ENCODE measurements around the gene NRXN3. TPM values are rescaled to one million over a fixed set of nuclear protein-coding genes. Genes with fewer than 3 reads are reported as not detected.

NRXN3 gene
- total and polyA plus RNA-seq, 2 of the 13 experiments (the other 11 are each of a cell fraction or from before 2014, with no cell fraction given): 0.03 TPM; not detected in 1

- H3K9me3 ChIP-seq (ENCODE audit: low read length): no peaks in the 10 kb centered on the region
- POLR2A ChIA-PET: no interaction called here
- DNase-seq (ENCODE audit: low spot score): no peak
- no peak overlapping the region for H2AFZ ChIP-seq (ENCODE audit: low read length)
- TF ChIP-seq, protein P1, sequence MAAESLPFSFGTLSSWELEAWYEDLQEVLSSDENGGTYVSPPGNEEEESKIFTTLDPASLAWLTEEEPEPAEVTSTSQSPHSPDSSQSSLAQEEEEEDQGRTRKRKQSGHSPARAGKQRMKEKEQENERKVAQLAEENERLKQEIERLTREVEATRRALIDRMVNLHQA (CRISPR knock-in tag; IDR thresholded peaks at IDR 0.05): no peak
- no peak for FAIRE-seq
- no TSS peak for BruUV-seq (replicated peaks)
- H3K4me1 ChIP-seq (ENCODE audit: insufficient read depth, low read length): no peaks in the 10 kb centered on the region
- no peak overlapping the region for H3K27ac ChIP-seq (ENCODE audit: extremely low read length, insufficient read depth, low read length)
- no peaks in the 10 kb centered on the region for H3K27me3 ChIP-seq (ENCODE audit: control insufficient read depth in 1 of 2, insufficient read depth in 2 of 2, low read length in 2 of 2)
- no peaks in the 10 kb centered on the region for H4K20me1 ChIP-seq (ENCODE audit: insufficient read depth, low read length)
- WGBS (ENCODE audit: low lambda C conversion rate): 0% methylated on average over 2 of the region's 2 CpGs
- H3K4me3 ChIP-seq (replicated peaks in 1 of 3; ENCODE audit: insufficient read depth in 1 of 3, low read depth in 2 of 3, low read length in 3 of 3): no peak overlapping the region
- in situ Hi-C loops (cut with HindIII; ENCODE audit: extremely low pct_ligation_motif_present, low pct_unique_long_range_greater_than_20kb): no loop called here
- ATAC-seq: no peak
- no peaks in the 10 kb centered on the region for H3K79me2 ChIP-seq (ENCODE audit: insufficient read depth, low read length)
- no peak overlapping the region for H3K4me2 ChIP-seq (ENCODE audit: low read depth, low read length)
- CTCF ChIA-PET (ENCODE audit: low intra/inter-chr PET ratio, low total read pairs): no interaction called here
- intact Hi-C loops (cut with micrococcal nuclease; ENCODE audit: unreplicated experiment): no loop called here
- H3K36me3 ChIP-seq (replicated peaks in 1 of 2; ENCODE audit: control insufficient read depth in 1 of 2, insufficient read depth in 2 of 2, low read length in 2 of 2): no peaks in the 10 kb centered on the region
- no peak overlapping the region for H3K9ac ChIP-seq (ENCODE audit: insufficient read depth, low read depth, low read length)
Measured at GRCh38 chr14:78700236-78700635, 530.1 kb downstream of the NRXN3 start.

- no peaks in the 10 kb centered on the region for H3K36me3 ChIP-seq (replicated peaks in 1 of 2; ENCODE audit: control insufficient read depth in 1 of 2, insufficient read depth in 2 of 2, low read length in 2 of 2)
- intact Hi-C loops (cut with micrococcal nuclease; ENCODE audit: unreplicated experiment): no loop called here
- POLR2A ChIA-PET: no interaction called here
- BruUV-seq (replicated peaks): no TSS peak
- H3K4me3 ChIP-seq (replicated peaks in 1 of 3; ENCODE audit: insufficient read depth in 1 of 3, low read depth in 2 of 3, low read length in 3 of 3): no peak overlapping the region
- no peak for ATAC-seq
- in situ Hi-C loops (cut with HindIII; ENCODE audit: extremely low pct_ligation_motif_present, low pct_unique_long_range_greater_than_20kb): no loop called here
- DNase-seq (ENCODE audit: low spot score): no peak
- no peak overlapping the region for H3K4me2 ChIP-seq (ENCODE audit: low read depth, low read length)
- 3% methylated on average over 5 of the region's 5 CpGs for WGBS (ENCODE audit: low lambda C conversion rate)
- no peaks in the 10 kb centered on the region for H3K4me1 ChIP-seq (ENCODE audit: insufficient read depth, low read length)
- H3K9ac ChIP-seq (ENCODE audit: insufficient read depth, low read depth, low read length): no peak overlapping the region
- no peaks in the 10 kb centered on the region for H3K9me3 ChIP-seq (ENCODE audit: low read length)
- no peaks in the 10 kb centered on the region for H4K20me1 ChIP-seq (ENCODE audit: insufficient read depth, low read length)
- CTCF ChIA-PET (ENCODE audit: low intra/inter-chr PET ratio, low total read pairs): no interaction called here
- H3K27me3 ChIP-seq (ENCODE audit: control insufficient read depth in 1 of 2, insufficient read depth in 2 of 2, low read length in 2 of 2): no peaks in the 10 kb centered on the region
- H3K27ac ChIP-seq (ENCODE audit: extremely low read length, insufficient read depth, low read length): no peak overlapping the region
- H2AFZ ChIP-seq (ENCODE audit: low read length): no peak overlapping the region
- TF ChIP-seq ZSCAN21 (CRISPR knock-in tag; IDR thresholded peaks at IDR 0.05; ENCODE audit: borderline replicate concordance) (no peak), CEBPB (IDR thresholded peaks at IDR 0.05; ENCODE audit: borderline replicate concordance, low read depth, low read length) (no peak), ZBTB20 (CRISPR knock-in tag; IDR thresholded peaks at IDR 0.05; ENCODE audit: borderline replicate concordance, low read depth) (no peak), TEF (CRISPR knock-in tag; IDR thresholded peaks at IDR 0.05) (no peak), ZNF333 (CRISPR knock-in tag; IDR thresholded peaks at IDR 0.05; ENCODE audit: borderline replicate concordance) (no peak), ZNF639 (CRISPR knock-in tag; conservative IDR thresholded peaks at IDR 0.05) (no peak), ZNF670 (CRISPR knock-in tag; IDR thresholded peaks at IDR 0.05; ENCODE audit: borderline replicate concordance) (no peak)
- H3K79me2 ChIP-seq (ENCODE audit: insufficient read depth, low read length): no peaks in the 10 kb centered on the region
- FAIRE-seq: no peak
Measured at GRCh38 chr14:78701246-78701645, 531.1 kb downstream of the NRXN3 start.

Data from HepG2 (cell line).